H1 (cell line): Measurements from ENCODE around the gene MAGT1. TPM values are rescaled to one million over a fixed set of nuclear protein-coding genes. Genes with fewer than 3 reads are reported as not detected.

Source experiments
- ASH2L ChIP-seq: fragments of 200-600, 300-600 bp; sonication (generic); IDR thresholded peaks from one replicate; pipeline ENCODE4 v1.7.1; 2017; ENCODE audit warnings: low read length
- ATF2 ChIP-seq: IDR thresholded peaks from 2 replicates; pipeline ENCODE4 v1.6.1; 2012; ENCODE audit warnings: low read length, inconsistent platforms
- CEBPB ChIP-seq: IDR thresholded peaks from 2 replicates; pipeline ENCODE4 v1.6.1; 2012; ENCODE audit warnings: low read depth, low read length
- CHD2 ChIP-seq: IDR thresholded peaks from 2 replicates; pipeline ENCODE4 v1.6.1; 2012; ENCODE audit warnings: low read length, improper control_type of control experiment
- EGR1 ChIP-seq: IDR thresholded peaks from 2 replicates; pipeline ENCODE4 v1.6.1; 2011; ENCODE audit warnings: low read depth, low read length, borderline replicate concordance
- EZH2 ChIP-seq: fragments of 200-600 bp; sonication (generic); IDR thresholded peaks from 2 replicates; pipeline ENCODE4 v1.7.1; 2012; ENCODE audit warnings: low read depth, mild to moderate bottlenecking, moderate library complexity, low read length, inconsistent platforms; ENCODE audit not compliant: severe bottlenecking
- HDAC2 ChIP-seq, 2 experiments: fragments of 300-600 bp in 1 of 2; sonication (generic) in 1 of 2; IDR thresholded peaks; 2 replicates each; pipeline ENCODE4 v1.6.1; 2011 to 2012; ENCODE audit warnings: low read depth in 2 of 2, low read length in 2 of 2, mild to moderate bottlenecking in 2 of 2, moderate library complexity in 2 of 2, borderline replicate concordance in 1 of 2, inconsistent platforms in 1 of 2
- JUND ChIP-seq: IDR thresholded peaks from 2 replicates; pipeline ENCODE4 v1.6.1; 2011; ENCODE audit warnings: mild to moderate bottlenecking, improper control_type of control experiment, low read length
- MAFK ChIP-seq: IDR thresholded peaks from 2 replicates; pipeline ENCODE4 v1.6.1; 2012; ENCODE audit warnings: low read depth, mild to moderate bottlenecking, improper control_type of control experiment, low read length
- MAX ChIP-seq: IDR thresholded peaks from 2 replicates; pipeline ENCODE4 v1.6.1; 2012; ENCODE audit warnings: inconsistent platforms
- NRF1 ChIP-seq: IDR thresholded peaks from 2 replicates; pipeline ENCODE4 v1.6.1; 2011; ENCODE audit warnings: mild to moderate bottlenecking, low read depth, low read length, improper control_type of control experiment
- PHF8 ChIP-seq: fragments of 200-600 bp; sonication (generic); conservative IDR thresholded peaks from 2 replicates; pipeline ENCODE4 v1.7.1; 2012; ENCODE audit warnings: low read depth, mild to moderate bottlenecking, inconsistent platforms, low read length, moderate library complexity
- POLR2AphosphoS5 ChIP-seq: IDR thresholded peaks from 2 replicates; pipeline ENCODE4 v1.6.1; 2011; ENCODE audit warnings: low read depth, low read length
- POU5F1 ChIP-seq: IDR thresholded peaks from 2 replicates; pipeline ENCODE4 v1.6.1; 2011; ENCODE audit warnings: low read depth, mild to moderate bottlenecking, low read length, moderate library complexity
- RAD21 ChIP-seq, 2 experiments: IDR thresholded peaks in 1 of 2; conservative IDR thresholded peaks in 1 of 2; 2 replicates each; pipeline ENCODE4 v1.6.1; 2011; ENCODE audit warnings: low read depth in 2 of 2, low read length in 2 of 2, improper control_type of control experiment in 1 of 2, inconsistent platforms in 1 of 2, mild to moderate bottlenecking in 1 of 2, moderate library complexity in 1 of 2
- SAP30 ChIP-seq: fragments of 300-600 bp; sonication (generic); IDR thresholded peaks from 2 replicates; pipeline ENCODE4 v1.7.1; 2012; ENCODE audit warnings: low read length, moderate library complexity, mild to moderate bottlenecking, inconsistent platforms; ENCODE audit not compliant: insufficient read depth, insufficient replicate concordance
- SIRT6 ChIP-seq: IDR thresholded peaks from one replicate; pipeline ENCODE4 v1.7.1; 2012; ENCODE audit warnings: low read length, inconsistent platforms
- SP1 ChIP-seq: IDR thresholded peaks from 2 replicates; pipeline ENCODE4 v1.6.1; 2011; ENCODE audit warnings: low read depth, low read length
- SP4 ChIP-seq: IDR thresholded peaks from 2 replicates; pipeline ENCODE4 v1.6.1; 2012; ENCODE audit warnings: low read length, inconsistent platforms
- SRF ChIP-seq: IDR thresholded peaks from 2 replicates; pipeline ENCODE4 v1.6.1; 2011; ENCODE audit warnings: mild to moderate bottlenecking, low read depth, low read length, moderate library complexity
- TEAD4 ChIP-seq: IDR thresholded peaks from 2 replicates; pipeline ENCODE4 v1.6.1; 2012; ENCODE audit warnings: low read depth, low read length, inconsistent platforms, mixed read lengths
- YY1 ChIP-seq: IDR thresholded peaks from 2 replicates; pipeline ENCODE4 v1.6.1; 2011; ENCODE audit warnings: low read depth, mild to moderate bottlenecking, low read length
- polyA plus RNA-seq, 7 experiments: library from polyadenylated mRNA; depleted of rRNA in 3 of 7; stranded (reverse) in 5 of 7; unstranded in 2 of 7; fragments of >200 nt in 5 of 7; fragments of 200-250 nt in 2 of 7; gene quantifications; 1 replicate in 5 of 7; 2 replicates in 1 of 7; 4 replicates in 1 of 7; pipeline versions ENCODE4 v1.2.1 to v1.2.3, GENCODE V29; 2011 to 2013; ENCODE audit warnings: missing spikeins in 2 of 7, mixed read lengths in 2 of 7
- total RNA-seq: library from RNA; stranded (reverse); fragmentation: NEBNext Ultra II Directional; extraction: Animal tissue kit (Norgen Biotek cat#: 25700); gene quantifications from 2 replicates; pipeline ENCODE4 v1.2.1, GENCODE V29; 2021
- TF ChIP-seq, protein P1 (sequence below): IDR thresholded peaks from 2 replicates; pipeline ENCODE4 v1.6.1; 2011; ENCODE audit warnings: low read depth, mild to moderate bottlenecking, low read length; ENCODE audit not compliant: insufficient read depth

The MAGT1 gene
- total and polyA plus RNA-seq, 2 of the 8 experiments (the other 6 are each of a cell fraction or from before 2014, with no cell fraction given) = 14.4 to 47.6 TPM

DNA sequence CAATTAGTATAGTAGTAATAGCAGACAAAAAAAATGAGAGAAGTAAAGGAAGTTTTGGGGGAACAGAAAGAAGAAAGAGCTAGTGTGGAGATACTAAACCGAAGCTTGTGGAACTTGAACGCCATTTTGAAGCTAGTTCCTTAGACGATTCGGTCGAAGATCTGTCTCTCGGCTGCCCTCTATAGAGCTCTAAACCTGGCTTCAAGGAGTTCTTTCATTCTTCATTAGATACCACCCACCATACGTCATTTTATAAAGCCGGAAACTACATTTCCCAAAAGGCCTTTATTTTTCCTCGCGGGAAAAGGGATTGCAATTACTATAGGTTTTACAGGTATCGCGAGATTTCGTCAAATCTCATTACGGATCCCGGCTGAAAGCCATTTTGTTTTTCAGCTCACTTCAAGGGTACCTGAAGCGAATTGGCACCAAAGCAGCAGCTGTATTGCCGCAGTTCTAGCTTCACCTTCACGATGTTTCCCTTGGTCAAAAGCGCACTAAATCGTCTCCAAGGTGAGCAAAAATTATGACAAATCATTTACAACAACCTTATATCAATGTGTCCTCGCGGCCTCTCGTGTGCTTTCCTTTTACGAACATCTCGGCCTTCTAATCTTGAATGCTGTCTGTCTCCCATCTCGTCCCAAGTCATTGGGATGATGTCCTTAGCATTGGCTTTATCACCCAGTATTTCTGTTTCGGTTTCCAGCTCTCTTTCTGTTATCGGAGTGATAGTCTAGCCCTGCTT is 4.0 kb upstream of the MAGT1 start, which contains the start of gene COX7B (continued):
- TF ChIP-seq RAD21 (IDR thresholded peaks at IDR 0.05 in 1 of 2, conservative IDR thresholded peaks at IDR 0.05 in 1 of 2; ENCODE audit: low read depth in 2 of 2, low read length in 2 of 2) = peak; percentile 12 to 30; a peak in 2 of 4 replicates
- no peak for TF ChIP-seq HDAC2 (IDR thresholded peaks at IDR 0.05; ENCODE audit: borderline replicate concordance in 1 of 2, low read depth in 2 of 2, low read length in 2 of 2)
- TF ChIP-seq JUND = no peak
- TF ChIP-seq POLR2AphosphoS5 = peak; percentile 88
- peak; percentile 98 for TF ChIP-seq CHD2
- TF ChIP-seq, protein P1, sequence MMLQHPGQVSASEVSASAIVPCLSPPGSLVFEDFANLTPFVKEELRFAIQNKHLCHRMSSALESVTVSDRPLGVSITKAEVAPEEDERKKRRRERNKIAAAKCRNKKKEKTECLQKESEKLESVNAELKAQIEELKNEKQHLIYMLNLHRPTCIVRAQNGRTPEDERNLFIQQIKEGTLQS = no peak
- TF ChIP-seq PHF8 = peak; percentile 38
- TF ChIP-seq SIRT6 = no peak
- peak; percentile 29; the same call in 1 of the 2 replicates for TF ChIP-seq SP1
- TF ChIP-seq ATF2 = peak; percentile 94
- no peak for TF ChIP-seq EZH2
- no peak for TF ChIP-seq SRF
- TF ChIP-seq MAFK = no peak
- no peak for TF ChIP-seq CEBPB
- no peak for TF ChIP-seq ASH2L
- TF ChIP-seq NRF1 = no peak
- TF ChIP-seq SAP30 = peak; percentile 20
- TF ChIP-seq POU5F1 = no peak
- no peak for TF ChIP-seq MAX
- no peak for TF ChIP-seq SP4
- no peak for TF ChIP-seq TEAD4
- TF ChIP-seq YY1 = peak; percentile 84
- TF ChIP-seq EGR1 = no peak
